HPDE6-E6E7 (cell line): ENCODE measurements around the gene CDK14.
"Not testable (repeated sequence)": the region's sequence is repeated elsewhere in the genome, so short reads cannot be mapped to it uniquely, and the experiment has no call there.

Experiments used
- DNase-seq: peaks from one replicate; pipeline ENCODE4 v3.0.0; 2011; ENCODE audit warnings: missing footprints; ENCODE audit errors: extremely low spot score

The CDK14 gene

DNA sequence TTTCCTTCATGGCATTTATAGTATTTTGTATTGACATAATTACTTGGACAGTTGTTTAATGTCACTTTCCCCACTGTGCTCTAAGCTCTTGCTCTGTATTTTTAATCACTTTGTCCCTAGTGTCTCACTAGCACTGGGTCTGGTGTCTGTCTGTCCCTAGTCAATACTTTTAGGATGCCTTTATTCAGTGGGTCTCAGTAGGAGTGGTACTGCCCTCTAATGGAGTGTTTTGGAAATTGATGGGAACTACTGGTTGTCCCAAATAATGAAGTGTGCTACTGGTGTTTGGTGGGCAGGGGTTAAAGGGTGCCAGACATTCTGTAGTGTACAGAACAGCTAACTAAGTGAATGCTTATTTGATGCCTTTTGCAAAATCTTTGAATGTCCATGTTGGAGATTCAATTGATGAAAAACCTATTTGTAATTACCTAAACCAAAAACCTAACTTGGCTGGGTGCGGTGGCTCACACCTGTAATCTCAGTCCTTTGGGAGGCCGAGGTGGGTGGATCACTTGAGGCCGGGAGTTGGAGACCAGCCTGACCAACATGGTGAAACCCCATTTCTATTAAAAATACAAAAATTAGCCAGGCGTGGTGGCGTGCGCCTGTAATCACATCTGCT lies 33.3 kb downstream of the CDK14 start:
- DNase-seq, result peak; percentile 51

DNA sequence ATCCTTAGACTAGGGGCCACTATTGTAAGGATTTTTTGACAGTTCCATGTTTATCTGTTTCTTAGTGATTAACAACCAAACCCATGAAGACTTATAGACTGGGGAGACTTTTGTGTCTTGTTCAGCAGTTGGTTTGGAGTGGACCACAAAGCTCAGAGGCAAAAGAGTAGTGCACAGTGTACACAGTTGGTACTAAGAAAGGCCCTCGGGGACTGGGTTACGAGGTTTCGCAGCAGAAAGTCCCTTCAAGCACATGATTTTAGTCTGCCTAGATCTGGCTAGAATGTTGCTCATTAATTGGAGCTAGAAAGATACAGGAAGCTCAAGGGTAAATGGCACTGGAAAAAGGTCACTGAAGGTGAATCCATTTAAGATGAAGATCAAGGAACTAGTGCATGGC lies 35.4 kb downstream of the CDK14 start:
- no peak for DNase-seq

DNA sequence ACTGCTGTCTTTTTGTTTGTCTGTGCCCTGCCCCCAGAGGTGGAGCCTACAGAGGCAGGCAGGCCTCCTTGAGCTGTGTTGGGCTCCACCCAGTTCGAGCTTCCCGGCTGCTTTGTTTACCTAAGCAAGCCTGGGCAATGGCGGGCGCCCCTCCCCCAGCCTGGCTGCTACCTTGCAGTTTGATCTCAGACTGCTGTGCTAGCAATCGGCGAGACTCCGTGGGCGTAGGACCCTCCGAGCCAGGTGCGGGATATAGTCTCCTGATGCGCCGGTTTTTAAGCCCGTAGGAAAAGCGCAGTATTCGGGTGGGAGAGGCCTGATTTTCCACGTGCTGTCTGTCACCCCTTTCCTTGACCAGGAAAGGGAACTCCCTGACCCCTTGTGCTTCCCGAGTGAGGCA lies 43.6 kb downstream of the CDK14 start:
- DNase-seq, result not testable (repeated sequence)

DNA sequence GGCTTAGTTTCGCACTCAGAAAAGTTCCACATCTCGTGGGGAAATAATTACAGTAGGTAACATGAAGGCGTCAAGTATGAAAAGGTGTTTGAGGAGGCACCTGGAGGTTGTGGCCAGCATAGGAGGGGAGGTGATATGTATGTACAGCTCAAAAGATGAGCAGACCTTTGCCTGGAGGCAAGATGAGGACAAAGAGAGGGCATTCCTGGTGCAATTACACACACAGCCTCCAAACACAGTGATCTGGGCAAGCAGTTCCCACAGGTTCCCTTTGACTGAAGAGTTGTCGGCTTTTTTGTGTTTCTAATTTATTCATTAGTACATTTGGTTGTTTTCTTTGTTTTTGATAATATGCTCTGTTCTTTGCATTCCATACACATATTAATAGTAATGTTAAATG lies 46.9 kb downstream of the CDK14 start:
- DNase-seq, result no peak

DNA sequence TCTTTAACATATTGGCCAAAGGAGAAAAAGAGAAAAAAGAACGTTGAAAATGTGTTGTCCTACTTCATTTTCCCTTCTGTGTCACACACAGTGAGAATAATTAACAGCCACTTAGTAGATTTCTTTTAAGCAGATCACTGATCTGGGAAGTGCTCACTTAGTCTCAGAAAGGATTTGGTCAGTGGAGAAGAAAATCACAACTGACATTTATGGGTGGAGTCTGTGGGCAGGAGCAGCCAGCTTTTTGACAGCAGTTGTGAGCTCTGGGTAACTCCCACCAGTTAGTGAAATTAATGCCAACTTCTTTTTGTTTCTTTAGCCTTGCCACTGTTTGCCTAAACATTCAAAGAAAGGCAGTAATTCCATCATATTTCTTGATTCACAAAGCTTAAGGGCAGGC lies 49.7 kb downstream of the CDK14 start:
- no peak for DNase-seq

DNA sequence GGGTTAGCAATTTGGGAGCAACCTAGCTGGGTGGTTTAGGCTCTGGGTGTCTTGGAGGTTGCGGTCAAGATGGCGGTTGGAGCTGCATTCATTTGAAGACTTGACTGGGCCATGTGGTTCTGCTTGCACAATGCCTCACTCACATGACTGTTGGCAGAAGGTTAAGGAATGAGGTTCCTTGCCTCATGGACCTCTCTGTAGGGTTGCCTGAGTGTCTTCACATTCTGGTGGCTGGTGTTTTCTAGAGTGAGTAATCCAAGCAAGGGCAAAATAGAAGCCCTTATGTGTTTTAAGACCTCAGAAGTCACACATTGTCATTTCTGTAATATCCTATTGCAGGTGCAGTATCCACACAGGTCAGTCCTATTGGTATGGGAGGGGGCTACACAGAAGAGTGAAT lies 52.0 kb downstream of the CDK14 start:
- DNase-seq, result no peak

DNA sequence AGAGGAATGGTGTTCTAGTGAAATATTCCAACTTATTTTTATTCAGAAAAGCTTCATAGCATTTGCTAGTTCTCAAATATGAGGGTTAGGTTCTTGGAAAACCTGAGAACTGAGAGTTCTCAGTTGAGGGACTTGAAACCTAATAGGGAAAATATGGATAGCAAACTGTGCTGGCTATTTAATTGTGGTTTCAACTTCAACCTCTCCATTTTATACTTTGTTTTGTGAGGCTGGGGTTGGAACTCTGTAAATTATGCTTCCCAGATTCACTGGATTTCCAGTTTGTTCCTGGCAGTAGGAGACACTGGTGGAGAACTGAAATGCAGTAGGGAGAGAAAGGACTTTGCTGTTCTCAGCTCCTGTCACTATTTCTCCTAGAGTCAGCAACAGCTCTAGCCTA lies 52.7 kb downstream of the CDK14 start:
- DNase-seq, result no peak

DNA sequence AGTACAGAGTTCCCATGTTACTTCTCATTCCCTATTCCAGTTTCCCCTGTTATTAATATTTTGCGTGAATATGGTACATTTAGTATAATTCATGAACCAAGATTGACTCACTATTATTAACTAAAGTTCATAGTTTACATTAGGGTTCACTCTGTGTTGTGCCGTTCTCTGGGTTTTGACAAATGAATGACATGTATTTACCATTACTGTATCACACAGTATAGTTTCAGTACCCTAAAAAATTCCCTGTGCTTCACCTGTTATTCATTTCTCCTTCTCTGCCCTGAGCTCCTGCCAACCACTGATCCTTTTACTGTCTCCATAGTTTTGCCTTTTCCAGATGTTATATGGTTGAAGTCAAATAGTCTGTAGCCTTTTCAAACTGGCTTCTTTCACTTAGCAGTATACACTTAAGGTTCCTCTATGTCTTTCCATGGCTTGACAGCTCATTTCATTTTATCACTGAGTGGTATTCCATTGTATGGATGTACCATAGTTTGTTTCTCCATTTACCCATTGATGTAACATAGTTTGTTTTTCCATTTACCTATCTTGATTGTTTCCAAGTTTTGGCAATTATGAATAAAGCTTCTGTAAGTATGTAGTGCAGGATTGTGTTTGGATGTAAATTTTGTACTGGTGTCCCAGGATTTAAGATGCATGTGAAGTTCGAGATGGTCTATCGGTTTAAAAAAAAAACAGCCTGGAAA lies 58.8 kb downstream of the CDK14 start:
- DNase-seq, result no peak

DNA sequence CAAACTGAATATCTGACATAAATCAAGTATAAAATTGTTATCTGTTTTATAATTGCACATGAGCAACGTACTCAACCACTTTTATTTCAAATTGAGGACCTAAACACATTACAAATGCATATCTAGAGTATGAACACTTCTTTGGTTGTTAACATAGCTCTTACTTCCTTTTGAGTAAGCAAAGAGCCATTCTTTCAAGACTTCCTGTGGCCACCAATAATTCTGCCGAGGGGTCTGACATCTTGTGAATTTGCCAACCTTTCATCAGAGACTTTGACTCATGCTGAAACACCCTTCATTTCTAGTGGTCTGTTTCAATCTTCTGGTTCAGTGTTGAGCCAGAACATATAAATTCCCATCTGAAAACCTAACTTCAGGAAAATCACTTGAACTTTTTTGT lies 59.4 kb downstream of the CDK14 start:
- no peak for DNase-seq

DNA sequence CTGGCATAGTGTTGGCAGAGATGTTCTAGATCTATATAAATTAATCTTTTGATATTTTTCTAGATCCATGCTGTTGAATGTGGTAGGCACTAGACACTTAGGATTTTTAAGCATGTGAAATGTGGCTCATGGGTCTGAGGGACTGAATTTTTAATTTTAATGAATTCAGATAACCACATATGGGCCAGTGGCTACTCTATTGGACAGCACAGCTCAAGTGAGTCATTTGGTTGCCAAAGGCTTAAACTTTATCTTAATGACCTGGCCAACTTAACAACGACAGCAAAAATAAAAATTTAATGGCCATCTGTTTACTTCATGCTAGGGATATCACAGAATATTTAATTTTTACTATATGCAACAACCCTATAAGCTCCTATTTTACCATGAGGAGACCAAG lies 61.4 kb downstream of the CDK14 start:
- no peak for DNase-seq

DNA sequence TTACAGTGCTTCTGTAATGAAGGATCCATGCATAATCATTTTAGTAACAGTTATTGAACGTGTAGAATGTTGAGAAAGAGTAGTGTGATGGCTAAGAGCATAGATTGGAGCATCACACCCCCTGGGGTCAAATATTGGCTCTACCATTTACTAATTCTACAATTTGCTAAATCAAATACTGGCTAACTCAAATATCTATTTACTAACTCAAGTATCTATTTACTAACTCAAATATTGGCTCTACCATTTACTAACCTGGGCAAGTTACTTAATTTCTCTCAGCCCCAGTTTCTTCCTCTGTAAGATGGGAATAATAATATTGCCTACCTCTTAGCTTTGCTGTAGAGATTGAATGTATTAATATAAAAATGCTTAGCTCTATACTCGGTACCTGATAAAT lies 64.0 kb downstream of the CDK14 start:
- no peak for DNase-seq

DNA sequence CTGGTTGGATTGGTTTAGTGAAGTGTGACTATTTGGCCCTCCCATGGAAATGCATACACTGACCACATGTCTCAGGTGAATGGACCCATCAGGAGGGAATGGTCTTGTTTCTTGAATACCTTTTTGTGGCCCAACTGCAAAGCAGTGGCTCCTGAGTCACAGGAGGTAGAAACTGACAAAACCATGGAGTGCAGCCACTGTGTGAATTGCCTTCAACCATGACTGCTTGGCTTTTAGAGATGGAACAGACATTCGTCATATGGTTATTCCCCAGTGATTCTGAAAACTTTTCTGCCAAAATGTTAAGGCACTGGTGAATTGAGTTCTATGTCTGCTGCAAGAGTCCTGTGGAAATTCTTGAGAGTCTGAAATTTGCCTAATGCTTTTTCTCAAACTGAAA lies 64.7 kb downstream of the CDK14 start:
- DNase-seq, result no peak

DNA sequence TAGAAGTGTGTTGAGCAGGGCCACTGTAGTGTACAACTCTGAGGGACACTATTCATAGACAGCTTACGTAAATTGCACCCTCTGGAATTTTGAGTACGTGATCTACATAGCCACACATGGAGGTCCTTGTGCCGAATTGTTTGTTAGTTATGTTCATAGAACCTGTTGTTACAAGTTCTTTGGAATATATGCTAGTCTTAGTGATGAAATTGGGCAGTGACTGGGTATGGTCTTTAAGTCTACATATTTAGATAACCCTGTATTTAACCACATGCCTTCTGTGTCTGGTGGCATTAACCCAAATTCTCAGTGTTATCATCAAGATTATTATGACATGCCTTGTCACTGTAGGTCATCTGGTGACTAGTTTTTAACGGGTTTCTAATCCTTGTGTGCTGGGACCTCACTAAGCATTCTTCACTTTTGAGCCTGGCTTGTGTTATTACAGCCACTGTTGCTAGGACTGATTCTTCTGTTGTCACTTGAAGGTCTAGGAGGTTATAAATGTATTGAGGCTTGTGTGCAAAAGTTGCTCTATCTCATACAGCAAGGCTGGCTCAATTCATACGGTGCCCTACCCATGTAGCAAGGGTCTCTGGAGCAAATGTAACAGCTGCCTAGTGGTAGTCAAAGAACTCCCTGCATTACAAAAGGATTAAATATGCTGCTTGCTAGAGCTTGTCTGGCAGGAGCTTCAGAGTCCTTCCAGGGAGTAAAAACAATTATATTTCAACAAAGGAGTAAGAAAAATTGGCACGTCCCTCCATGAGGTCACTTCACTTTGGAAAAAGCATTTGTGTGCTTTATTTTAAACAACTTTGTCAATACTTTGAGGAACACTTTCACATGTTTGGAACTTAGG lies 65.4 kb downstream of the CDK14 start:
- DNase-seq, result no peak

DNA sequence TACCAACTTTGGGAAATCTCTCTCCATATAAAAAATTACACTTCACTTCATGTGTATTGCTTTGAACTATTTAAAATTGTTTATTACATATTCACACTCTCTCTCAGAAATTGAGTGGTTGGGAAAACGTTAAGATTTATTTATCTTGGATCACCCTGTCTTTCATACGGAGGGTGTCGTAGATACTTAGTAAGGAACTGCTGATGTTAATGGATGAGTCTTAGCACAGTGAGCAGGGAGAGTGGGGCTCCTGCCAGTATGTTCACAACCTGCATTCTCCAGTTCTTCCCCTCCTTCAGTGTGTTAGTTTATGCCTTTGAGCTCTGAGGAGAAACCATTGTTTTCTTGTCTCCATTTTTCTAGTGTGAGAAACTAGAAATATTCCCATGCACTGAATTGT lies 67.1 kb downstream of the CDK14 start:
- no peak for DNase-seq

DNA sequence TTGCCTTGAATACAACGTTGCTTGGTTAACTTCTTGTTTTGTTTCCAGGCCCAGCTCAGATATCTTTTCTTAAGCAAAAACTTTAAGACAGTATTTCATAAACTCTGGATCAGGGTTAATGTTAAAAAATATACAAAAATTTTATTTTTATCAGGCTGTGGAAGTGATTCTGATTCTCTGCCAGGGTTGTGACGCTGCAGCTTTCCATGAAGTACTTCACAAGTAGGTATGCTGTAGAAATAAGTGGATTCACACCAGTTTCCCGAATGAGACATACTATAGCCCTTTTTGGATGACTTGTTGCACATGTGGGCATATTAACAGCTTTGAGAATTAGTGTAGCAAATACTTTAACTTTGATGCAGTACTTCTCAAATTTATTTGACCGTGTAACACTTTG lies 70.1 kb downstream of the CDK14 start:
- no peak for DNase-seq

DNA sequence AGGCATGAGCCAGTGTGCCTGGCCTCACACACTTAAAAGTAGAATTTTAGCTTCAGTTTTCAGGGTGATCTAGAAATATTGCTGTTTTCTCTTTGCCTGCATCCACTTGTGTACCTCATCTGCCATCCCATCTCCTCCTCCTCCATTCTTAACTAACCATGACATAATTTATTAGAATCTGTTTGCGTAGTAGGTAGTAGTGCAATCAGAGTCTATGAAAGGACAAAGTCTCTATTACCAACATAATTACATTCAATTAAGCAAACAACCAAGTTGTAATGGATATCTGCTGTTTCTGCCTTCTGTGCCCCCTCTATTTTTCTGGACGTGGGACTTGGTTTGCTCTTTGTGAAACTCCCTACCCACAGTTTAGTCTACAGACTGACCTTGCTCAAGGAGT lies 72.9 kb downstream of the CDK14 start:
- no peak for DNase-seq

DNA sequence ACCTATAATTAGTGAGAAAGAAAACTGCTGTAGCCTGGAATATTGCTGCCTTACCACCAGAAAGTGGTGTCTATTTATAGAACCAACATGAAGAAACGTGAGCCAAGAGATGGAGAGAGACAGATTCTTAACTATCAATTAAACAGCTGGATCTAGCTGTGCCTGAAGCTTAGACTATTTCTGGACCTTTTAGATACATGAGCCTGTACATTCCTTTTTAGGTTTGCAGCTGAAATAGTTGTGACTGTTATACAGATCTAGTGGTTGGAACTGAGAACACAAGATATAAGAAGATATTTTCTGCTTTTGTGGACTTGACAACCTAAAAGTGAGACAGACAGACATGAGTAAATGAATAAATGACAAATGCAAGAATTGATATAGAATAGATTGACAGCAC lies 73.4 kb downstream of the CDK14 start:
- no peak for DNase-seq

DNA sequence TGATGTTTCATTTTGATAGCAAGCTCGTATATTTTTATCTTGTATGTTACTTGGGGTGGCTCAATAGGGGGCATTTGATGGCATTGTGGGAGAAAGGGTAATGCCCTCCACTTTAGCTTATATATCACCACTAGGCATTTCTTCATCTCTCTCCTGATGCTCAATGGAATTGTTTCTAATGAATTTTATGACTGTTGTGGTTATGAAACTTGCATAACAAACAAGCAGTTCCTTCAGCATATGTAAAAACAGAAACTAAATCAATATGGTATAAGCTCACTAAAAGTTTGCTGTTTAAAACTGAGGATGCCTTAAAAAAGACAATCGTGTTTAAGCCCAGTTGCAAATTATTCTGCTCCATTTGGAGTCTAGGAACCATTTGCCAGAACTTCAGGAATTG lies 75.5 kb downstream of the CDK14 start:
- no peak for DNase-seq

DNA sequence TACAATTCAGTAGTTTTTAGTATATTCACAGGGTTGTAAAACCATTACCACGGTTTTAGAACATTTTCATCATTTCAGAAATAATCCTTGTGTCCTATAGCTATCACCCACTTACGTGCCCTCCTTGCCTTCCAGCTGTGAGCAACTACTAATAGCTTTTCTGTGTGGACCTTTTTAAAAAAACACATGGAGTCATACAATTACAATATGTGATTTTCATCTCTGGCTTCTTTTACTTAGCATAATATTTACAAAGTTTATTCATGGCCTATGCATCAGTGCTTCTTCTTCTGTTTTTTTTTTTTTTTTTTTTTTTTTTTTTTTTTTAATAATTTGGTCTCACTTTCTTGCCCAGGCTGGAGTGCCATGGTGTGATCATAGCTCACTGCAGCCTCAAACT lies 76.1 kb downstream of the CDK14 start:
- DNase-seq, result no peak

DNA sequence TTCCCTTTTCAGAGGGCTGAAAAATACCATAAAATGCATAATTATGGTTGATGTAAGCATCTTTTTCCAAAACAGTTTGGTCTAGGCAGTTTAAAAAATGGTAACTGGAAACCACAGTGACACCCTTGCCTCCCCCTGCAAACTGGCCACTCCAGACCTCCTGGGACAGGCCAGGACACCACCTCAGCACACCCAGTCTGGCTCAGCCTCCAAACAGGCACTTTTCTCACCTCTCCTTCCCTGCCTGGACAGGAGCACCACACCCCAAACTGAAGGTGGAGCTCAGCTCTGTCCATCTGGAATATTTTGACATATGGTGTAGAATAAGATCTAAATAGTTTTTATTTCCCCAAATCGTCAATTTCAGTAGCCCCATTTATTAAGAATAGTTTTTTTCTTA lies 78.5 kb downstream of the CDK14 start:
- no peak for DNase-seq

DNA sequence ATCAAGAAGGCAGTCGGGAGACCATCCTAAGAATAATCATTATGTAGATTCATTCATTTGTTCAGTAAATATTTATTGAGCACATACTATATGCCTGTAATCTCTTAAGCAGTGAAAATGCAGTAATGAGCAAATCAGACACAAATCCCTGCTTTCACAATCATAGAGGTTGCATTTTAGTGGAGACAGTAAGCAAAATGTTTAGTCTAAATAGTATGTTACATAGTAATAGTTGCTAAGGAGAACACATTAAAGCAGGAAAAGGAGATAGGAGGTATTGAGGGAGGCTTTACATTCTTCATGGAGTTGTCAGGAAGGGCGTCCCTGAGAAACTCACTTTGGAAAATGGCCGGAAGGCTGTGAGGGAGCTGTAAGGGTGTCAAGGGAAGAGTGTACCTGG lies 79.9 kb downstream of the CDK14 start:
- DNase-seq, result no peak

DNA sequence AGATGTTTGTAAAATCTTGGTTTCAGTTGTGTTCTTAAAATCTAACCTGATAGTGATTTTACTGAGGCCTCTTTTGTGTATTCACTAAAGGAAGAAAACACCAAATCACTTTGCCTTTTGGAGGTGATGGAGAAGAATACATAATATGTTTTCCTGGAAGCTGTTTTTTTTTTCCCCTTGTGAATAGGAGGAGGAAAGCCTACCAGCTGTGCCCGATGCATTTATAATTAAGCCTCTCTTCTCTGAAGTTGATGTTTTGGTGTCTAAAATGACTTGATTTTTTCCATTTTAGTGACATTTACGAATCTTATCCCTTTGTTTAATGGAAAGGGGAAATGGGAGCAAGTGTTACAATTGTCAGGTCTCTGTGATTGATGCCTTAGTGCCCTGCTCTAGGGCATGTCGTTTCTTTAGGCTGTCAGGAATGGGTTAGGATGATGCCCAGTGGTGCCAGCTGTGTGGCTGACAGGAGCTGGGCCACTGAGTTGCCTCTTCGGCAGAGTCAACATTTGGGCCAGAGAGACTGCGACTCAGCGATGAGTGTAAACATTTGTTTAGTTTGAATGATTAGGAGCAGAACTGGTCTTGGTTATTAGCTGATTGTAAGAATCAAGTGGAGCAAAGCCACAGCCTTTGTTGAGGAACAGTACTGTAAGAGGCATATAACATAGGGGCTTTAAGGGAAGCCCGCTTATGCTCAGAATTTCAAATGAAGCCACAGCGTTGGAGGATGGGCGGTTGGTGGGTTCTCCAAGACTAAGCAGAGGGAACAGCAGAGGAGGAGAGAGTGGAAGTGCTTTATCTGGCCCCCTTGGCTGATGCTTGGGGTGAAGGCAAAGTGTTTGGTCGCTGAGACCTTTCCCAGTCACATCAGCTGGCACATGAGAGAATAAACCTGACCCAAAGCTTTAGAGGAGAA lies 81.6 kb downstream of the CDK14 start:
- no peak for DNase-seq
